ENCODE measurements around the gene TRIM24.

DNA sequence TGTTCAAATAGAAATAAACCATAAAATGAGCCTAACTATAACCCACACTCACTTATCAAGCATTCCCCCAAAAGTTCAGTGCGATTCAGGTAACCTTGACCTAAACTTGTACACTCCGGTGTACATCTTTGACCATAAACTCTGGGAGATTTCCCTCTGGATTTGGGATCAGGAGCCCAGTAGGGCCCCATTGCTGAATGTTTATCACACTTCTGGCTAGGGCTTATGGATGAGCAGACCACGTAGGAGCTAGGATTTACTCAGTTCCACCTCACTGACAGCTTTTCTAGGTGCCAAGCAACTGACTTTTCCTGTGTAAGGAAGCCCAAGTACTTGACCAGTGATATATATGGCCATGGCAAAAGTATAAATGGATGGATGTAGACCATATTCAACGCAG, 127.4 kb downstream of the TRIM24 start:
- TF ChIP-seq EZH2phosphoT487 (IDR thresholded peaks at IDR 0.05; ENCODE audit: low read length), result no peak
- TF ChIP-seq, protein P1, sequence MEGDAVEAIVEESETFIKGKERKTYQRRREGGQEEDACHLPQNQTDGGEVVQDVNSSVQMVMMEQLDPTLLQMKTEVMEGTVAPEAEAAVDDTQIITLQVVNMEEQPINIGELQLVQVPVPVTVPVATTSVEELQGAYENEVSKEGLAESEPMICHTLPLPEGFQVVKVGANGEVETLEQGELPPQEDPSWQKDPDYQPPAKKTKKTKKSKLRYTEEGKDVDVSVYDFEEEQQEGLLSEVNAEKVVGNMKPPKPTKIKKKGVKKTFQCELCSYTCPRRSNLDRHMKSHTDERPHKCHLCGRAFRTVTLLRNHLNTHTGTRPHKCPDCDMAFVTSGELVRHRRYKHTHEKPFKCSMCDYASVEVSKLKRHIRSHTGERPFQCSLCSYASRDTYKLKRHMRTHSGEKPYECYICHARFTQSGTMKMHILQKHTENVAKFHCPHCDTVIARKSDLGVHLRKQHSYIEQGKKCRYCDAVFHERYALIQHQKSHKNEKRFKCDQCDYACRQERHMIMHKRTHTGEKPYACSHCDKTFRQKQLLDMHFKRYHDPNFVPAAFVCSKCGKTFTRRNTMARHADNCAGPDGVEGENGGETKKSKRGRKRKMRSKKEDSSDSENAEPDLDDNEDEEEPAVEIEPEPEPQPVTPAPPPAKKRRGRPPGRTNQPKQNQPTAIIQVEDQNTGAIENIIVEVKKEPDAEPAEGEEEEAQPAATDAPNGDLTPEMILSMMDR (IDR thresholded peaks at IDR 0.05; ENCODE audit: low read length), result no peak

All from MM.1S (cell line).